ENCODE results near the gene RAP1B. TPM values are rescaled to one million over a fixed set of nuclear protein-coding genes. Genes with fewer than 3 reads are reported as not detected.
"Not testable (repeated sequence)": the region's sequence is repeated elsewhere in the genome, so short reads cannot be mapped to it uniquely, and the experiment has no call there.

RAP1B gene
- total RNA-seq, 1 donor from 2014 or later = 110 TPM

GRCh38 chr12:68636268-68636667 is 25.6 kb downstream of the RAP1B start:
- no peak for DNase-seq

DNA sequence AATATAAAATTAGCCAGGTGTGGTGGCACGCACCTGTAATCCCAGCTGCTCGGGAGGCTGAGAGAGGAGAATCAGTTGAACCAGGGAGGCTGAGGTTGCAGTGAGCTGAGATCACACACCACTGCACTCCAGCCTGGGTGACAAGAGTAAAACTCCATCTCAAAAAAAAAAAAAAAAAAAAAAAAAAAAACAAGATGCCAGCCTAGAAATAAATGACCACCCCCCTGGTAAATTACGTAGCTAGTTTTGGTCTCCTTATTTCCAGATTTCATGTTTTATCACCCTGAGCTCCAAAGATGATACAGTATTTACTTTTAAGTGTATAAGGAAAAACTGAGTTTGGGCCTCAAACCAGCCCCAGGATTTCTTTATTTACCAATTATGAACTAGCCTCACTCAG is 26.7 kb downstream of the RAP1B start:
- not testable (repeated sequence) for DNase-seq

DNA sequence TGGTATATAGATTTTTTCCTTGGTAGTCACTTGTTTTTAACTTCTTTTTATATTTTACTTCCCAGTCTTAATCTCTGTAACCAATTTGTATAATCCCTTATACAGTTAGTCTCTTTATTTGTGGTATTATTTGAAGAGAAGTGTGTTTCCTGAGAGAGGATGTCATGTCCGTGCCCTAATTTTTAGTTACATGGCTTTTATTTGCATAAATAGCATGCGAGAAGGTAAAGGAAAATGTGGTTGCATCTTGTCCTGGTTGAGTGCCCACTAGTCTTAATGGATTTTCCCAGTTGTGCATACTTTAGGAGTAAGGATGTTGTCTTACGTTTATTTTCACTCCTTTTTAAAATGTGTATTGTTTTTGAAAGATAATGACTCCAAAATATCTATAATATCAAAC is 27.5 kb downstream of the RAP1B start:
- no peak for DNase-seq

GRCh38 chr12:68638721-68639395 is 28.2 kb downstream of the RAP1B start:
- DNase-seq = no peak

- DNase-seq = no peak
These were observed 28.7 kb downstream of the RAP1B start for GRCh38 chr12:68639396-68639767.

DNA sequence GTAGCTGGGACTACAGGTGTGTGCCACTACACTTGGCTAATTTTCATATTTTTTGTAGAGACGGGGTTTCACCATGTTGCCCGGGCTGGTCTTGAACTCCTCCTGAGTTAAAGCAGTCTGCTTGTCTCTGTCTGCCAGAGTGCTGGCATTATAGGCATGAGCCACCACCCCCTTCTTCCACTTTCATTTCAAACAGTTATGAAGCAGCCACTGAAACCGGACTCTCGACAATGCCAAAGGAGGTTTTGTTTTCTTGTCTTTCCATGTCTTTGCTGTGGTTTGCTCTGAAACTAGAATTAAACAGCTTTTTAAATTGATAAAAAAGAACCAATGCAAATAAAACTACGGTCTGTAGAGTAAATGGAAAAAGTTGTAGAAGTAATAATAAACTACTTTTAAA is 30.4 kb downstream of the RAP1B start:
- no peak for DNase-seq

- DNase-seq = no peak
These were observed 35.8 kb downstream of the RAP1B start for GRCh38 chr12:68646484-68646883.

GRCh38 chr12:68647507-68647906 is 36.8 kb downstream of the RAP1B start:
- no peak for DNase-seq

GRCh38 chr12:68648179-68648578 is 37.5 kb downstream of the RAP1B start:
- no peak for DNase-seq

GRCh38 chr12:68665016-68665569 is 54.4 kb downstream of the RAP1B start:
- no peak for DNase-seq

GRCh38 chr12:68667291-68667690 is 56.6 kb downstream of the RAP1B start:
- no peak for DNase-seq

GRCh38 chr12:68667896-68668295 is 57.2 kb downstream of the RAP1B start:
- no peak for DNase-seq

DNA sequence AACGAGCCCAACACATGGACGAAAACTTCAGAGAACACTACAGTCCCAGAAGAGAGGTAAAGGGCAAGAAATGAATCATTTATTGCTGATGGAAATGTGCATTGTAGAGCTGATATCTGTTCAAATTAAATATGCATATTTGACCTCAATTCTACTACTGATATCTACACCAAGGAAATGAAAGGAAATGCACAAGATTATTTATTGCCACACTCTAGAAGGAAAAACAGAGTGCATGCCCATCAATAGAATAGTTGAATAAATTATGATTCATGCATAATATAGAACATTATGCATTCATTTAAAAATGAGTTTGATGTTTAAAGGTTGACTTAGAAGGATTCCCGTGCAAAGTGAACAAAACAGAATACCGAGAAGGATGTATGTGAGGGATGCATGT is 60.5 kb downstream of the RAP1B start:
- no peak for DNase-seq

DNA sequence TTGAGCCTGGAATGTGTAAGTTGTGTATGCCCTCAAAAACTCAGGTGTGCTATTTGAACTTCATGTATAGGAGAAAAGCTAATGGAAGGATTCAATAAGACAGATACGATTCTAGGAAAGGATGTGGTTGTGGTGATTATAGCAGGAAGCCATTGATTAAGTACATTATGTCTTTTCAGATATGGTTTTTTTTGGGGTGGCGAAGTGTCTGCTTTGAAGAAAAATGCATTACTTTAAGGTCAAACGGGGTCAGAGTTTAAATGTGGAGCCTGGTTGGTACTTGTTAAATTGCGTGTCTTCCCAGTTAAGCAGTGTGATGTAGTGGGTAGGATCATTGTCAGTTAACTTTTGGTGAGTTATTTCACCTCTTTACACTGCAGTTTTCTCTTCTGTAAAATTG is 63.1 kb downstream of the RAP1B start:
- DNase-seq = no peak

GRCh38 chr12:68674376-68674775 is 63.7 kb downstream of the RAP1B start:
- DNase-seq = no peak

DNA sequence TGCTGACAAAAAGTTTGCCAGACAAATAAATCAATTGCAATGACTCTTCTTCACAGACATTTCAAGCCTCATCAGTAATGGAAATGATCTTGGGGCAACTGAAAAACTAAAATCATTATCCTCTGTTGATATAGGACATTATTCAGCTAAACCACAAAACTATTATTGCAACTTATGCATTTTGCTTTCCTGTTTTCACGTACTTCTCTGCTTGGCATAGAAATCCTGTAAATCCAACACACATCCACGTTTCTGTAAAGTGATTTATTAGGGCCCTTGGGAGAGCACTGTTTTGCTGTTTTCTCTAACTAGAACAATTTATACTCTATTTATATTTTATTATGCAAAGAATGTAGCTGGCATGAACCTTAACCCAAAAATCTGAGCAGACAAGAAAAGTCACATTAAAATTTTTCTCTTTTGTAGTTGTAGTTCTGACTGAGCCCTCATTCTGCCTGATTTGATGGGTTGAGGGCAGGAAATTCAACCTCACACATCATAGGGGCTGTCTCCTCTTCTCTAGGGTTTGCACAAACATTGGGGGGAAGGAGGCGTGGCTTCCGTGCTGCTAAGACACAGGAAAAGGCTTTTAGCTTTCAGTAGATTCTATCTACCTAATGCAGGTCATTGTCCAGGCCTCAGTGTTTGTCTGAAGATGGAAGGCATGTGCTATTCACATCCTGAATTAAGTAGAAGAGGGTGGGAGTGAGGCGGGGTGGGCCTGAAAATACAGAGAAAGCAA is 64.6 kb downstream of the RAP1B start:
- no peak for DNase-seq

DNA sequence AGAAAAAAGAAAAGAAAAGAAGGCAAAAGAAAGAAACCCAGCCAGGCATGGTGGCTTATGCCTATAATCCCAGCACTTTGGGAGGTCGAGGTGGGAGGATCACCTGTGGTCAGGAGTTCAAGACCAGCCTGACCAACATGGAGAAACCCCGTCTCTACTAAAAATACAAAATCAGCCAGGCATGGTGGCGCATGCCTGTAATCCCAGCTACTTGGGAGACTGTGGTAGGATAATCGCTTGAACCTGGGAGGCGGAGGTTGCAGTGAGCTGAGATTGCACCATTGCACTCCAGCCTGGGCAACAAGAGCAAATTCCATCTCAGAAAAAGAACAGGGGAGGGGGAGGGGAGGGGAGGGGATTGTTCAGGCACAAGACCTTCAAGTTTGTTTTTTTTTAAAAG is 66.2 kb downstream of the RAP1B start:
- DNase-seq = not testable (repeated sequence)

DNA sequence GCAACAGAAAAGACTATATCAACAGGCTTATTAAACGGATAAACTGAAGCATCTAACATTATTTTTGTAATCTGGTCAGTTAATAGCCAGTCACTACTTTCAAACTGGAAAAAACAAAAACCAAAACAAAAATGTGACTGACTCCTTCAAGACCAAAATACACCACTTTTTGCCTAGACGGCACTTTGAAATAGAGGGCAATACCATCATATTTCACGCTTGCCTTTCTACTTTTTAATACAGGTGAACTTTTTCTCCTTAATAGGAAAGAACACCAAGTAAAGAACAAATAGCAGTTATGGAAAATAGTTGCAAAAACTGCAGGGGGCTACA is 75.5 kb downstream of the RAP1B start:
- no peak for DNase-seq

GRCh38 chr12:68686595-68687521 is 76.2 kb downstream of the RAP1B start, which contains the start of gene NUP107:
NUP107 (plus strand) TSS chr12:68686978; CDS start chr12:68687066, 88 bp downstream.
- peak; percentile 89 for DNase-seq

DNA sequence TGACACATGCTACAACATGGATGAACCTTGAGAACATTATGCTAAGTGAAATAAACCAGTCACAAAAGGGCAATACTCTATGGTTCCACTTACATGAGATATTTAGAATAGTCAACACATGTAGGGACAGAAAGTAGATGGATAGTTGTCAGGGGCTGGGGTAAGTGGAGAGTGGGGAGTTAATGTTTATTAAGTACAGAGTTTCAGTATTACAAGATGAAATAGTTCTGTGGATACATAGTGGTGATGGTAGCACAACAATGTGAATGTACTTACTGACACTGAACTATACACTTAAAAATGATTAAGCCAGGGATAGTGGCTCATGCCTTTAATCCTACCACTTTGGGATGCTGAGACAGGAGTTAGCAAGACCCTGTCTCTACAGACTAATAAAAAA is 84.8 kb downstream of the RAP1B start:
- no peak for DNase-seq

GRCh38 chr12:68699486-68699885 is 88.8 kb downstream of the RAP1B start:
- DNase-seq = no peak
